GM10847 (cell line): ENCODE measurements around the gene TXN2.

Experiments
- POLR2A ChIP-seq: IDR thresholded peaks from 2 replicates; pipeline ENCODE4 v1.6.1; 2011; ENCODE audit not compliant: insufficient read length; ENCODE audit errors: extremely low read depth

The TXN2 gene

DNA sequence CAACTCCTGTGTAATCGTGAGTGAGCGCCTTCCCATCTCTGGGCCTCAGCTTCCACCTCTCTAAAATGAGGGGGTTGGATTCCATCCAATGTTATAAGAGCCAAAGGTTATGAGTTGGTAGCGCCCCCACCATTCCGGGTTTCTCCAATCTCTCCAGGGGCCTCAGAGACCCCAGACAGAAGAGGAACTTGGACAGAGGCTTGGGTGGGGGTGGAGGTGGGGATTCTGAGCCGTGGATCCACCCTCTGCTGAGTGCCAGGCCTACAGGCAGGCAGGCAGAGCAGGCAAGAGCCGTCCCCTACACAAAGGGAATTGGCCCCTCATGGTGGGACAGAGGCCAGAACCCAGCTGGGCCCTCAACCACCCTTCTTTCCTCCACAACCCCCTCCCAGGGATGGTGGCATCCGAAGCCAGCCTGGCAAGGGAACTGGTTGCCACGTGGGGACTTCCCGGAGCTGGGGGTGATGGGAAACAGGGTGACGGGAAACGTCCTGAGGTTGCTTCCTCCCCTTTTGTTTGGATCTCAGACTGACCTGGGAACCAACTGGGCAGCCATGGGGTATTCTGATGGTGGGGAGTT, 31.8 kb downstream of the TXN2 start:
- TF ChIP-seq POLR2A: no peak

- TF ChIP-seq POLR2A: no peak
These were observed 33.8 kb downstream of the TXN2 start for GRCh38 chr22:36447632-36448031.

- no peak for TF ChIP-seq POLR2A
These were observed 36.2 kb downstream of the TXN2 start for GRCh38 chr22:36445158-36445668.

DNA sequence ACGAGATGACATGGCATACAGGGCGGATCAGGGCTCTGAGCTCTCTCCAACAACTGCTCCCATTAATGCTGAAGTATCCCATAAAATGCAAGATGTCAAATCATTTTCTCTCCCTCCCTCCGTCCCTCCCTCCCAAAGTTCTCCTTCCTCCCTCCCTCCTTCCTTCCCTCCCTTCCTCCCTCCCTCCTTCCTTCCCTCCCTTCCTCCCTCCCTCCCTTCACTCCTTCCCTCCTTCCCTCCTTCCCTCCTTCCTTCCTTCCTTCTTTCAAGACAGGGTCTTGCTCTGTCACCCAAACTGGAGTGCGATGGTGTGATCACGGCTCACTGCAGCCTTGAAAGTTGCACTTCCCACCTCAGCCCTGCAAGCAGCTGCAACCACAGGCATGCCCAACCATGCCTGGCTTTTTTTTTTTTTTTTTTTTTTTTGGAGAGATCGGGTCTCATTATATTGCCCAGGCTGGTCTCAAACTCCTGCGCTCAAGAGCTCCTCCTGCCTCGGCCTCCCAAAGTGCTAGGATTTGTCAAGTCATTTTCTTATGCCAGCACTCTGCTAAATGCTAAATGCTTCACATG, 38.2 kb downstream of the TXN2 start:
- no peak for TF ChIP-seq POLR2A

DNA sequence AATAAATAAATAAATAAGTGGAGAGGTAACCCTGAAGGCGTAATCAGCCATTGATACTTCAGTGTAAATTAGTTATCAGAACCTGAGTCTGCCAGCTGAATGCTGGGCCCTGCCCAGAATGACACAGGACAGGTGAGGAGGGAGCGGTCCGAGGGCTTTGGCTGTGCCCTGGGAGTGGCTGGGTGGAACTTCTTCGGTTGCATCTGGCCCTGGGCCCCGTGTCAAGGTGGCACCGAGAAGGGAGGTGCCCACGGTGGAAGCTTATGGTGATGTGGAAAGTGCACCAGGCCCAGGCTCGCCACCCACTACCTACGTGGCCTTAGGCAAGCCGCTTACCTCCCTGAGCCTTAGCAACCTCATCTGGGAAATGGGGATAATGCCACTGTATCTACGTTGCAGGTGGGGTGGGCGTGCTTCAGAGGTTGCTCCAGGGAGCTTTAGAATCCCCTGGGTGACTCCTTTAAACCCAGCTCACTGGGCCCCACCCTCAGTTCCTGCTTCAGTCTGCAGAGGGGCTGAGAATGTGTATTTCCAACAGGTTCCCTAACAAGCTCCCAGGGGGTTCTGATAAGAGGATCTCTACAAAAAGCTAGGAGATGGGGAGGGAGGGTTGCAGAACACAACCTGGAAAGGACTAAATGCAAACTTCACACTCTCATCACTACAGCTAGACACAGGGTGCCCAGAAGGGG, 38.8 kb downstream of the TXN2 start:
- TF ChIP-seq POLR2A: no peak

DNA sequence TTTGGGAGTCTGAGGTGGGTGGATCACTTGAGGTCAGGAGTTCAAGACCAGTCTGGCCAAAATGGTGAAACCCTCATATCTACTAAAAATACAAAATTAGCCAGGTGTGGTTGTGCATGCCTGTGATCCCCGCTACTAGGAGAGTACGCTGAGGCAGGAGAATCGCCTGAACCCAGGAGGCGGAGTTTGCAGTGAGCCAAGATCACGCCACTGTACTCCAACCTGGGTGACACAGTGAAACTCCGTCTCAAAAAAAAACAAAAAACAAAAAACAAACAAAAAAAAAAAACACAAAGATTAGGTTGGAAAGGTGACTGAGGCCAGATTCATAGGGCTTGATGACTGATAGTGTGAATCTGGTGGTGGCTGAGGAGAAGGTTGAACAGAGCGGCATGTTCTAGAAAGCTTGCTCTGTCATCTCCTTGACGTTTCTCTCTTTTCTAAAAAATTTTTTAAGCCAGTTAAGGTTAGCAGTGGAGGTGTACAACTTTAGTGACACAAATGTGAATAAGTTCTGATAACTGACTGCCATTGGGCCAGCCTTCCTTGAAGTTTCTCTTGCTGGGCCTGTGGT, 40.9 kb downstream of the TXN2 start:
- TF ChIP-seq POLR2A: no peak

GRCh38 chr22:36439481-36440271, 41.8 kb downstream of the TXN2 start:
- no peak for TF ChIP-seq POLR2A

DNA sequence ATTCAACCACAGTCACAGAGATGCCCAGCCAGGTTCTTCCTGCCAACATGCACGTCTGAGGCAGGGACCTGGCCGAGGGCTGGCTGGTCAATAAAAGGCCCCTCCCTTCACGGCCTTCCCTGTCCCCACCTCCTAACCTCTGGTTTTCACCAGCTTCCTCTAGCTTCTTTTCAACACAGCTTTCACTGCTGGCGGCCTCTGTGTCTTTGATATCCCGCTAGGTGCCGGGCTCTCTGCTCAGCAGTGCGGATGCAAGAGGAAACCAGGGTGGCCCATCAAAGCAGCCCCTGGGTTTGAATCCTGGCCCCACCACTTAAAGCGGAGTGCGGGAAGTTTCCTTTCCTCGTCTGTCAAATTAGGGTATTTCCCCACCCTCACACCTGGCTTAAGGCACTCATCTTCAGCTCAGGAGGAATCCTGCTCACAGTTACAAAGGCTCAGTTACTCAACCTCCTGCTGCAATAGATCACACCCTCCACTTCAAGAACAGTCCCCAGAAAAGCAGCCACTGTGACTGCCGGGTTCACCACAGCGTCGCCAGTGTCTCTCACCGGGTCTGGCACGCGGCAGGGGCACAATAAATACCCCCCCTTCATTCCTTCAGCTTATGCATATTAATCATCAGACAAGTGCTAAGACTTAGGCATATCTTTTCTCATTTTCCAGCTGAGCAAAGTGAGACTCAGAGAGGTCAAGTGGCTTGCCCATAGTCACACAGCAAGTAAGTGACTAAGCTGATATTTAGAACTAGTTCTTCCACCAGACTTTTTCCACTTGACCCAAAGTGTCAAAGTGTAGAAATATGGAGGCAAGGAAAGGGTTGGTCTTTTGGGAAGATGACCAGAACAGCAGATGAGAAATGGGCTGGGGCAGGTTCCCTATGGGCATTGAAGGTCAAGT, 45.7 kb downstream of the TXN2 start:
- no peak for TF ChIP-seq POLR2A

GRCh38 chr22:36433318-36434231, 47.9 kb downstream of the TXN2 start:
- TF ChIP-seq POLR2A: no peak

- TF ChIP-seq POLR2A: no peak
These were observed 48.7 kb downstream of the TXN2 start for GRCh38 chr22:36432592-36433317.

- no peak for TF ChIP-seq POLR2A
These were observed 49.5 kb downstream of the TXN2 start for GRCh38 chr22:36431977-36432376.

GRCh38 chr22:36430863-36431262, 50.6 kb downstream of the TXN2 start:
- TF ChIP-seq POLR2A: no peak
